GM23248 (cell line): ENCODE measurements around the gene FAM171A1. TPM values are rescaled to one million over a fixed set of nuclear protein-coding genes. Genes with fewer than 3 reads are reported as not detected.
"Not testable (repeated sequence)": the region's sequence is repeated elsewhere in the genome, so short reads cannot be mapped to it uniquely, and the experiment has no call there.

ENCODE experiments used
- DNase-seq: peaks from one replicate; pipeline ENCODE4 v3.0.0-alpha.2; 2015
- H2AFZ ChIP-seq: fragments of 200-600 bp; sonication (generic); 2 replicates; pipeline ENCODE4 v1.6.1; 2016; ENCODE audit warnings: antibody characterized with exemption
- H3F3A ChIP-seq: fragments of 200-600 bp; sonication (generic); 2 replicates; pipeline ENCODE4 v1.6.1; 2016; ENCODE audit warnings: mild to moderate bottlenecking, antibody characterized with exemption, mixed run types; ENCODE audit not compliant: insufficient read depth
- H3K27ac ChIP-seq: fragments of 200-600 bp; sonication (generic); 2 replicates; pipeline ENCODE4 v1.5.1; 2016; ENCODE audit warnings: mild to moderate bottlenecking
- H3K27me3 ChIP-seq: fragments of 200-600 bp; sonication (generic); replicated peaks from 2 replicates; pipeline ENCODE4 v1.6.1; 2016; ENCODE audit warnings: mild to moderate bottlenecking; ENCODE audit not compliant: insufficient read depth
- H3K36me3 ChIP-seq: fragments of 200-600 bp; sonication (generic); 2 replicates; pipeline ENCODE4 v1.6.1; 2016; ENCODE audit warnings: low read depth, mild to moderate bottlenecking
- H3K4me1 ChIP-seq: fragments of 200-600 bp; sonication (generic); 2 replicates; pipeline ENCODE4 v1.6.1; 2016; ENCODE audit warnings: mild to moderate bottlenecking; ENCODE audit not compliant: insufficient read depth
- H3K4me2 ChIP-seq: fragments of 200-600 bp; sonication (generic); one replicate; pipeline ENCODE4 v1.6.1; 2016; ENCODE audit warnings: mild to moderate bottlenecking; ENCODE audit not compliant: unreplicated experiment
- H3K4me3 ChIP-seq: fragments of 200-600 bp; sonication (generic); 2 replicates; pipeline ENCODE4 v1.5.1; 2016; ENCODE audit warnings: mild to moderate bottlenecking
- H3K79me2 ChIP-seq: fragments of 200-600 bp; sonication (generic); 2 replicates; pipeline ENCODE4 v1.6.1; 2016; ENCODE audit warnings: mild to moderate bottlenecking; ENCODE audit not compliant: insufficient read depth
- H3K9ac ChIP-seq: fragments of 200-600 bp; sonication (generic); 2 replicates; pipeline ENCODE4 v1.6.1; 2016; ENCODE audit warnings: mild to moderate bottlenecking
- H3K9me2 ChIP-seq: fragments of 200-600 bp; sonication (generic); 2 replicates; pipeline ENCODE4 v1.6.1; 2016; ENCODE audit warnings: mixed run types, mild to moderate bottlenecking, moderate library complexity; ENCODE audit not compliant: insufficient read depth
- H3K9me3 ChIP-seq: fragments of 200-600 bp; sonication (generic); one replicate; pipeline ENCODE4 v1.6.1; 2017; ENCODE audit warnings: low read depth
- H4K20me1 ChIP-seq: fragments of 200-600 bp; sonication (generic); 2 replicates; pipeline ENCODE4 v1.6.0; 2016; ENCODE audit not compliant: insufficient read depth
- EZH2 ChIP-seq: fragments of 200-600 bp; sonication (generic); IDR thresholded peaks from 2 replicates; pipeline ENCODE4 v1.6.1; 2018; ENCODE audit warnings: antibody characterized with exemption, mild to moderate bottlenecking; ENCODE audit not compliant: insufficient read depth, poor library complexity, severe bottlenecking
- EZH2phosphoT487 ChIP-seq: fragments of 200-600 bp; sonication (generic); IDR thresholded peaks from 2 replicates; pipeline ENCODE4 v1.6.1; 2018; ENCODE audit warnings: antibody characterized with exemption, moderate library complexity, mild to moderate bottlenecking, low read depth; ENCODE audit not compliant: insufficient read depth
- WGBS, 2 experiments: methylation state at CpG; one replicate each; pipeline ENCODE4 v1.1.6; 2015 to 2017; ENCODE audit warnings: low lambda C conversion rate in 2 of 2, low coverage in 1 of 2; ENCODE audit errors: missing lambda C conversion rate in 2 of 2; 5-methylcytosine and 5-hydroxymethylcytosine counted together
- in situ Hi-C: fragments of 300-500 bp; cut with MboI; formaldehyde crosslinking; loops from 2 replicates; pipeline ENCODE4 v1.15.0; 2020
- polyA plus RNA-seq: library from polyadenylated mRNA; unstranded; fragments of >200 nt; fragmentation: Nextera tagmentation; extraction: Ambion mirVana; gene quantifications from 2 replicates; pipeline ENCODE4 v1.2.1, GENCODE V29; 2016
- total RNA-seq: library from RNA; depleted of rRNA; stranded (reverse); fragments of >200 nt; shearing (Covaris generic); gene quantifications from 2 replicates; pipeline ENCODE4 v1.2.3, GENCODE V29; 2014

FAM171A1 gene
- total and polyA plus RNA-seq, 2 experiments from 2014 or later = 11.2 to 25.2 TPM

DNA sequence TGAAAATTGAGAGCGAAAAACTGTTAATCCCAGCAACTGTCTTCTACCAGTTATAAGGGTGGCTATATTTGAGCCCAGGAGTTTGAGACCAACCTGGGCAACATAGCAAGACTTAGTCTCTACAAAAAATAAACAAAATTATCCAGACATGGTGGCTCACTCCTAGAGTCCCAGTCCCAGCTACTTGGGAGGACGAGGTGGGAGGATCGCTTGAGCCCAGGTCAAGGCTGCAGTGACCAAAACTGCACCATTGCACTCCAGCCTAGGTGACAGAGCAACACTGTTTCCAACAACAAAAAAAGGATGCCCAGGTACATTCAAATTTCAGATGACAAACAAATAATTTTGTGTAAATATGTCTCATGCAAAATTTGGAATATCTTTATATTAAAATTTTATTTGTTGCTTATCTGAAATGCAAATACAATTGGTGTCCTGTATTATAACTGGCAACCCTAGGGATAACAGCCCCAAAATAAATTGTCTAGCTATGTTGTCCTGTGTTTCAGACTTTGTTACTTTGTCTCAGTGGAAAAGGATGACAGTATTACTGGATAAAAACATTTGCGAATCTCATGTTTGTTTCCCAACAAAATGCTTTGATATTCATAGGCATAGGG lies 26.7 kb downstream of the FAM171A1 start:
- no peaks in the 10 kb centered on the region for H3K9me2 ChIP-seq
- H3K4me1 ChIP-seq = peaks cover 8% of the 10 kb centered on the region
- no peak overlapping the region for H3K4me3 ChIP-seq
- H3F3A ChIP-seq = no peaks in the 10 kb centered on the region; the same call in 1 of the 2 replicates
- whole genome bisulfite sequencing, 2 experiments = 91 to 95% methylated on average over 4 of the region's 4 CpGs
- TF ChIP-seq EZH2phosphoT487 (no peak), EZH2 (no peak)
- no peak overlapping the region for H3K27ac ChIP-seq
- H3K4me2 ChIP-seq = no peak overlapping the region
- peaks cover 90% of the 10 kb centered on the region for H3K79me2 ChIP-seq
- no peaks in the 10 kb centered on the region for H3K27me3 ChIP-seq
- H4K20me1 ChIP-seq = no peaks in the 10 kb centered on the region
- H3K9ac ChIP-seq = no peak overlapping the region
- H2AFZ ChIP-seq = no peak overlapping the region
- in situ Hi-C loops = no loop called here
- H3K36me3 ChIP-seq = no peaks in the 10 kb centered on the region
- no peak for DNase-seq
- H3K9me3 ChIP-seq = no peaks in the 10 kb centered on the region

DNA sequence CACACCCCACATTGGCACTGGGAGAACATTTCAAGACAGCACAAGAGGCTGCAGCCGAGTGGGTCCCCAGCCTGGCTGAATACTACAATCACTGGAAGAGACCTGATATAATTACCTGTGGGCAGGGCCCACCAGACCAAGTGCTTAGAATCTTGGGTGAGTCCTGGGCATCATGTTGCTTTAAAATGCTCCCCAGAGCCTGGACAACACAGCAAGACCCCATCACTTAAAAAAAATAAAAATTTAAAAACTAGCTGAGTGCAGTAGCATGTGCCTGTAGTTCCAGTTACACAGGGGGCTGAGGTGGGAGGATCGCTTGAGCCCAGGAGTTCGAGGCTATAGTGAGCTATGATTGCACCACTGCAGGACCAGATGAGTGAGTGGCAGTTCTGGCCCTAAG lies 28.1 kb downstream of the FAM171A1 start:
- DNase-seq = no peak
- H2AFZ ChIP-seq = no peak overlapping the region
- H3K4me2 ChIP-seq = no peak overlapping the region
- in situ Hi-C loops = no loop called here
- H3K27ac ChIP-seq = no peak overlapping the region
- no peaks in the 10 kb centered on the region for H3K36me3 ChIP-seq
- H4K20me1 ChIP-seq = no peaks in the 10 kb centered on the region
- H3K27me3 ChIP-seq = no peaks in the 10 kb centered on the region
- H3K9me2 ChIP-seq = no peaks in the 10 kb centered on the region
- H3K79me2 ChIP-seq = peaks cover 91% of the 10 kb centered on the region
- no peaks in the 10 kb centered on the region for H3K9me3 ChIP-seq
- H3K4me1 ChIP-seq = peaks cover 3% of the 10 kb centered on the region; the same call in 1 of the 2 replicates
- H3F3A ChIP-seq = no peaks in the 10 kb centered on the region; the same call in 1 of the 2 replicates
- H3K9ac ChIP-seq = no peak overlapping the region
- no peak for TF ChIP-seq EZH2phosphoT487
- TF ChIP-seq EZH2 = no peak
- WGBS, 2 experiments = 100% methylated on average over 3 of the region's 3 CpGs
- H3K4me3 ChIP-seq = no peak overlapping the region

DNA sequence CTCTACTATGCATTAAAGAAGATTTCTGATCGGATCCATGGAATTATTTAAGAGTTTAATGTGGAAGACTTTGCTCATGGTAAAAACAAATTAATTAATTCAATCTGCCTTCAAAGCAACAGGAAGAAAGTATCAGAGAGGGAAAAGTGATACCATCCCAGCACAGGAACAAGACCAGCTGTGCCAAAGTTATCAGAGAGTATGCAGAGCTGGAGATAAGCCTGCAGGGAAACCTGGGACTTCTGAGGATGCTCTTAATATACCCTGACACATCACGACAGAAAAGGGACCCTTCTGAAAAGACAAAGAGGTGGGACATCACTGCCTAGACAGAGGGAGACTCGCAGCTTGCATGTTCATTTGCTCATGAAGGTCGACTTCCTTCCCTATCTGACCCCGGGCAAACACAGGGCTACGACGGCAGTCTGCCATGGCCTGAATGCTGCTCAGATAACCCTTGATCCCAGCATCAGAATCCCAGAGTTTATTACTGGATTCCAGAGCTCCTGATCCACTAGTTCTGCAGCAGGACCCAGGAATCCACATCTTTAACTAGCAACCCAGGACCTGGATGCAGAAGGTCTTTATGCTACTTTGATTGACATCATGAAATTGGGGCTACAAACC lies 29.5 kb downstream of the FAM171A1 start:
- Histone ChIP-seq H3K9me3 (no peaks in the 10 kb centered on the region), H3K9me2 (no peaks in the 10 kb centered on the region), H3K79me2 (peaks cover 91% of the 10 kb centered on the region), H3K9ac (no peak overlapping the region), H3K27me3 (no peaks in the 10 kb centered on the region), H3K4me2 (no peak overlapping the region), H3K27ac (no peak overlapping the region), H3K4me3 (no peak overlapping the region), H3F3A (no peaks in the 10 kb centered on the region; the same call in 1 of the 2 replicates), H3K4me1 (peaks cover 3% of the 10 kb centered on the region; the same call in 1 of the 2 replicates), H3K36me3 (no peaks in the 10 kb centered on the region), H2AFZ (no peak overlapping the region), H4K20me1 (no peaks in the 10 kb centered on the region)
- TF ChIP-seq EZH2 = no peak
- TF ChIP-seq EZH2phosphoT487 = no peak
- in situ Hi-C loops = no loop called here
- no peak for DNase-seq
- 74 to 82% methylated on average over 7 of the region's 7 CpGs for WGBS, 2 experiments

DNA sequence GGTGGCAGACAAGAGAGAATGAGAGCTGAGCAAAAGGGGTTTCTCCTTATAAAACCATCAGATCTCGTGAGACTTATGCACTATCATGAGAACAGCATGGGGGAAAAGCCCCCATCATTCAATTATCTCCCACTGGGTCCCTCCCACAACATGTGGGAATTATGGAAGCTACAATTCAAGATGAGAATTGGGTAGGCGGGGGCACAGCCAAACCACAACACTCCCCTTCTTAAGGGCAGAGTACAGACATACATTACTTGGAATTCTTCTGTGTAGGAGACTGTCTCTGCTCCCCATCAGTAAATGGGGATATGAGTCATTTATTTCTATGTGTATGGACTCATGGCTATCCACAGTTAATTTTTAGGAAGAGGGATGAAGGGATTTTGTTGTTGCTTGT lies 31.2 kb downstream of the FAM171A1 start:
- H3K9me2 ChIP-seq = no peaks in the 10 kb centered on the region
- peaks cover 92% of the 10 kb centered on the region for H3K79me2 ChIP-seq
- H3K36me3 ChIP-seq = no peaks in the 10 kb centered on the region
- H3K4me3 ChIP-seq = no peak overlapping the region
- H3F3A ChIP-seq = no peaks in the 10 kb centered on the region; the same call in 1 of the 2 replicates
- DNase-seq = no peak
- no peaks in the 10 kb centered on the region for H3K27me3 ChIP-seq
- H3K9me3 ChIP-seq = no peaks in the 10 kb centered on the region
- peaks cover 4% of the 10 kb centered on the region; the same call in 1 of the 2 replicates for H3K4me1 ChIP-seq
- no peaks in the 10 kb centered on the region for H4K20me1 ChIP-seq
- WGBS, 2 experiments = 95 to 96% methylated on average over 2 of the region's 2 CpGs
- H3K9ac ChIP-seq = no peak overlapping the region
- H3K4me2 ChIP-seq = no peak overlapping the region
- no peak overlapping the region for H2AFZ ChIP-seq
- in situ Hi-C loops = no loop called here
- TF ChIP-seq EZH2 = no peak
- no peak for TF ChIP-seq EZH2phosphoT487
- no peak overlapping the region for H3K27ac ChIP-seq

DNA sequence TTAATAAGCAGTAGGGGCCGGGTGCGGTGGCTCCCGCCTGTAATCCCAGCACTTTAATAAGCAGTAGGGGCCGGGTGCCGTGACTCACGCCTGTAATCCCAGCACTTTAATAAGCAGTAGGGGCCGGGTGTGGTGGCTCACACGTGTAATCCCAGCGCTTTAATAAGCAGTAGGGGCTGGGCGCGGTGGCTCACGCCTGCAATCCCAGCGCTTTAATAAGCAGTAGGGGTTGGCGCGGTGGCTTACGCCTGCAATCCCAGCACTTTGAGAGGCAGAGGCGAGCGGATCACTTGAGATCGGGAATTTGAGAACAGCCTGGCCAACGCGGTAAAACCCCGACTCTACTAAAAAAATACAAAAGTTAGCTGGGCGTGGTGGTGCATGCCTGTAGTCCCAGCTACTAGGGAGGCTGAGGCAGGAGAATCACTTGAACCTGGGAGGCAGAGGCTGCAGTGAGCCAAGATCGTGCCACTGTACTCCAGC lies 33.6 kb downstream of the FAM171A1 start:
- 93 to 98% methylated on average over 23 to 24 of the region's 24 CpGs for WGBS, 2 experiments
- H3K9me3 ChIP-seq, H3K4me3 ChIP-seq, H3K27me3 ChIP-seq, H2AFZ ChIP-seq, H3K4me1 ChIP-seq, H4K20me1 ChIP-seq, H3K9me2 ChIP-seq, H3K36me3 ChIP-seq, DNase-seq, H3K9ac ChIP-seq, H3K4me2 ChIP-seq, H3F3A ChIP-seq, in situ Hi-C loops, H3K27ac ChIP-seq: not testable (repeated sequence)
- peaks cover 93% of the 10 kb centered on the region for H3K79me2 ChIP-seq
